Natural killer cell (primary cell): Measurements from ENCODE around the gene MN1. TPM values are rescaled to one million over a fixed set of nuclear protein-coding genes. Genes with fewer than 3 reads are reported as not detected.

ENCODE experiments used
- ATAC-seq, 3 donors: fragments of 150-1000 bp in 2 of 3; fragments of 200-7000 bp in 1 of 3; cut with Tn5 transposase; 1 replicate in 1 of 3; 2 replicates in 2 of 3; pipeline ENCODE4 v1.10.0; 2021; ENCODE audit warnings: mild to moderate bottlenecking in 2 of 3, moderate library complexity in 2 of 3
- DNase-seq, 2 donors: peaks; one replicate each; pipeline versions ENCODE4 v3.0.0 to v3.0.0-alpha.2; 2013 to 2021; ENCODE audit warnings: mixed read lengths in 1 of 2
- H3K27ac ChIP-seq: one replicate; pipeline ENCODE4 v1.5.1; 2013; ENCODE audit warnings: mild to moderate bottlenecking, low read length
- H3K27me3 ChIP-seq: one replicate; pipeline ENCODE4 v1.6.1; 2013; ENCODE audit warnings: low read length; ENCODE audit not compliant: control insufficient read depth, insufficient read depth
- H3K36me3 ChIP-seq: one replicate; pipeline ENCODE4 v1.6.1; 2013; ENCODE audit warnings: low read length; ENCODE audit not compliant: control insufficient read depth, insufficient read depth
- H3K4me1 ChIP-seq: one replicate; pipeline ENCODE4 v1.6.1; 2013; ENCODE audit warnings: low read length; ENCODE audit not compliant: control insufficient read depth, insufficient read depth
- H3K4me3 ChIP-seq: one replicate; pipeline ENCODE4 v1.5.1; 2013; ENCODE audit warnings: low read length
- H3K9me3 ChIP-seq: one replicate; pipeline ENCODE4 v1.6.1; 2013; ENCODE audit warnings: low read length; ENCODE audit not compliant: control insufficient read depth, insufficient read depth
- H3K27ac Mint-ChIP-seq, 2 donors: one replicate each; pipeline ENCODE4 v1.8.0; 2022; ENCODE audit warnings: mild to moderate bottlenecking in 2 of 2, mixed read lengths in 2 of 2, moderate library complexity in 1 of 2
- H3K27me3 Mint-ChIP-seq, 2 donors: one replicate each; pipeline ENCODE4 v1.8.0; 2022; ENCODE audit warnings: low read depth in 2 of 2, mixed read lengths in 2 of 2
- H3K36me3 Mint-ChIP-seq: one replicate; pipeline ENCODE4 v1.8.0; 2022; ENCODE audit warnings: mixed read lengths
- H3K4me1 Mint-ChIP-seq, 2 donors: one replicate each; pipeline ENCODE4 v1.8.0; 2022; ENCODE audit warnings: mixed read lengths in 2 of 2
- H3K4me3 Mint-ChIP-seq: one replicate; pipeline ENCODE4 v1.8.0; 2022; ENCODE audit warnings: mild to moderate bottlenecking, moderate library complexity, mixed read lengths
- H3K9me3 Mint-ChIP-seq, 2 donors: one replicate each; pipeline ENCODE4 v1.8.0; 2022; ENCODE audit warnings: mixed read lengths in 2 of 2
- CTCF ChIP-seq: fragments of 200-600 bp; IDR thresholded peaks from one replicate; pipeline ENCODE4 v1.8.0; 2022; ENCODE audit warnings: antibody characterized with exemption
- WGBS: methylation state at CpG from one replicate; pipeline ENCODE4 v1.1.7; 2013; ENCODE audit warnings: missing lambda C conversion rate; ENCODE audit not compliant: insufficient coverage; 5-methylcytosine and 5-hydroxymethylcytosine counted together
- intact Hi-C: fragments of 100-400 bp; cut with micrococcal nuclease; formaldehyde crosslinking; loops from one replicate; pipeline ENCODE4 v1.14.2; 2022
- total RNA-seq, 4 donors: library from RNA; stranded (reverse); fragments of 120-200 nt in 1 of 4; gene quantifications; one replicate each; pipeline versions ENCODE4 v1.2.3 to v1.2.4, GENCODE V29; 2013 to 2022

The MN1 gene
- total RNA-seq, 3 donors from 2014 or later (not counting 1 experiment from before 2014, with no cell fraction given) = 0.39 to 0.83 (median 0.82) TPM

DNA sequence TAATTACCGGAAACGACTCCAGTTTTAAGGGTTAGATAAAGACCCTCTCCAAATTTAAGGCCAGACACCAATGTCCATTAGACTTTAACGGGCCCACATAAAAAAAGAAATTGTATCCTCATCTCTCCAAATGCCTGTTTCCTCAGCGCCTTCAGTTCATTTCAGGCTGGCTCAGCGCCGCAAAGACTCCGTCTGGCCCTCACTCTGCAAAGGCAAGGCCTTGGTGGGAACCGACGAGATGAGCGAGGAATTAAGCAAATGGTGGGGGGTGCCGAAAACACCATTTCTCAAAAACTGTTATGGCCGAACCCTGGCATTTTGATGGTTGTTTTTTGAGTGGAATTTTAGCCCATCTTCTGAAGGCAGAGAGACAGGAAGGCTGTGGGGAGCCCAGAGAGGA lies 15.7 kb downstream of the MN1 start:
- Histone ChIP-seq H3K4me1 (no peaks in the 10 kb centered on the region), H3K27me3 (no peaks in the 10 kb centered on the region), H3K27ac (no peak overlapping the region), H3K4me3 (no peak overlapping the region), H3K9me3 (no peaks in the 10 kb centered on the region), H3K36me3 (no peaks in the 10 kb centered on the region)
- no peak for TF ChIP-seq CTCF
- Mint-ChIP-seq H3K9me3 (no peaks in the 10 kb centered on the region), H3K36me3 (no peaks in the 10 kb centered on the region), H3K4me3 (no peak overlapping the region), H3K4me1 (no peaks in the 10 kb centered on the region), H3K27ac (no peak overlapping the region), H3K27me3 (peaks cover 7 to 14% of the 10 kb centered on the region in 2 donors)
- ATAC-seq = no peak
- intact Hi-C loops = no loop called here
- 37% methylated on average over 12 of the region's 12 CpGs for WGBS
- no peak for DNase-seq

- H3K27me3 Mint-ChIP-seq = peaks cover 7 to 14% of the 10 kb centered on the region in 2 donors
These were observed 17.5 kb downstream of the MN1 start for GRCh38 chr22:27784120-27784475.

DNA sequence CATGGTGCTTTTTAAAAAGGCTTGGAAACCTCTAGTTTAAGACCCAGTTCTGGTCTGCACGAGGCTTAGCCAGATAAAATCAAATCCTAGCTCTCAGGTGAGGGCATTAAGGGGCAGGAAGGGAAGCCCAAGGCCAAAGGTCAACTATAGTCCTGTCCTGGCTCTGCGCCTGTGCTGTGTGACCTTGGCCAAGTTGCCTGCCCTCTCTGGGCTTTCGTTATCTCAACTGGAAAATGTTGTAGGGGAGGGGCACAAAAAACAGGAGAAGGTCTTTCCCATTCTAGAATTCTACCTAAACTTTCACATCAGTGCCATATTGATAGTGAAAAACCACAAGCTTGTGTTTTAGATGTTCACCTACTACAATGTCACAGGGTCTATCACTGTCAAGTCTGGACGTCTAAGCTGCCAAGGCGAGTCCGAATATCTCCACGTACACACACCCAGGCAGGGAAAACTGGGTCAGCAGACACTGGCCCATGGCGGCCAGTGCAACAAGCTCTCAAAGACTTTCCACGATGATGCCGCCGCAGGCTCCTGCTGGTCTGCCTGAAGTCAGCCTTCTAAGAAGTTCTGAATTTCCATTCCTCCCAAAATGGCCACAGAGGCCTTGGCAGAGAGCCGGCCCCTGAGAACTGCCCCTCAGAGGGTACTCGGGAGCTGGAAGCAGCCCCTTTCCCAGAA lies 18.0 kb downstream of the MN1 start:
- Mint-ChIP-seq H3K4me1 (no peaks in the 10 kb centered on the region), H3K27me3 (peaks cover 7 to 14% of the 10 kb centered on the region in 2 donors), H3K36me3 (no peaks in the 10 kb centered on the region), H3K9me3 (no peaks in the 10 kb centered on the region), H3K4me3 (no peak overlapping the region), H3K27ac (no peak overlapping the region)
- no peak overlapping the region for H3K27ac ChIP-seq
- 88% methylated on average over 12 of the region's 13 CpGs for WGBS
- no peak for TF ChIP-seq CTCF
- no peak for ATAC-seq
- intact Hi-C loops = no loop called here
- H3K4me1 ChIP-seq = no peaks in the 10 kb centered on the region
- H3K4me3 ChIP-seq = no peak overlapping the region
- no peaks in the 10 kb centered on the region for H3K9me3 ChIP-seq
- H3K27me3 ChIP-seq = no peaks in the 10 kb centered on the region
- no peak for DNase-seq
- H3K36me3 ChIP-seq = no peaks in the 10 kb centered on the region

More at GRCh38 chr22:27784120-27784475, 17.5 kb downstream of the MN1 start:
- Histone ChIP-seq H3K4me1 (no peaks in the 10 kb centered on the region), H3K36me3 (no peaks in the 10 kb centered on the region), H3K9me3 (no peaks in the 10 kb centered on the region), H3K27me3 (no peaks in the 10 kb centered on the region), H3K4me3 (no peak overlapping the region), H3K27ac (no peak overlapping the region)
- Mint-ChIP-seq H3K9me3 (no peaks in the 10 kb centered on the region), H3K4me3 (no peak overlapping the region), H3K27ac (no peak overlapping the region), H3K36me3 (no peaks in the 10 kb centered on the region), H3K4me1 (no peaks in the 10 kb centered on the region)
- ATAC-seq = no peak
- 87% methylated on average over 6 of the region's 6 CpGs for WGBS
- TF ChIP-seq CTCF = no peak
- intact Hi-C loops = no loop called here
- no peak for DNase-seq

DNA sequence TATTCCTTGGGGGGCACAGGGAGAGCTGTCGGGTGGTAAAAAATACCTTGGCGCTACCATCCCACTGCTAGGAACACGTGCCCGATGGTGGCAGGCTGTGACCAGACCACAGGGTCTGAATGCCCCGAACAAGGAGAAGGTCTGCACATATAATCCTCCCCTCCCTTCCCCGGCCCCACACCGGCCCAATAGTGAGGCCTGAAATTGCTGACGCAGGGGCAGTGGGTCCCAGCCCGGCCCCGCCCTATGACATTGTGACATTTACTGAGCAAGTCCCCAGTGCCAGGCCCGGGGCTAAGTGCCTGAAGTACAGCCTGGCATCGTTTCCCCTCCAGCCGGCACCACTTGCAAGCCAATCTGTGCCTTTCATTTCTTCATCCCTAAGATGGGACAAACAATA lies 19.5 kb downstream of the MN1 start:
- peaks cover 0 to 10% of the 10 kb centered on the region in 2 donors for H3K27me3 Mint-ChIP-seq
- no peaks in the 10 kb centered on the region for H3K27me3 ChIP-seq
- no peak overlapping the region for H3K4me3 Mint-ChIP-seq
- H3K4me3 ChIP-seq = no peak overlapping the region
- DNase-seq (no peak), ATAC-seq (no peak)
- 91% methylated on average over 13 of the region's 13 CpGs for WGBS
- no peaks in the 10 kb centered on the region for H3K9me3 Mint-ChIP-seq
- no peak for TF ChIP-seq CTCF
- no peaks in the 10 kb centered on the region for H3K36me3 ChIP-seq
- no peaks in the 10 kb centered on the region for H3K4me1 ChIP-seq
- no peaks in the 10 kb centered on the region for H3K4me1 Mint-ChIP-seq
- intact Hi-C loops = no loop called here
- H3K27ac Mint-ChIP-seq = no peak overlapping the region
- no peaks in the 10 kb centered on the region for H3K9me3 ChIP-seq
- no peak overlapping the region for H3K27ac ChIP-seq
- H3K36me3 Mint-ChIP-seq = no peaks in the 10 kb centered on the region
